HG03095 (cell line): ENCODE data around the gene LMX1B.
"Not testable (repeated sequence)": the region's sequence is repeated elsewhere in the genome, so short reads cannot be mapped to it uniquely, and the experiment has no call there.

Experiments used
- ATAC-seq: cut with Tn5 transposase; IDR thresholded peaks from one replicate; pipeline ENCODE4 v1.9.1; 2021; ENCODE audit warnings: moderate library complexity; ENCODE audit not compliant: unreplicated experiment

The LMX1B gene

DNA sequence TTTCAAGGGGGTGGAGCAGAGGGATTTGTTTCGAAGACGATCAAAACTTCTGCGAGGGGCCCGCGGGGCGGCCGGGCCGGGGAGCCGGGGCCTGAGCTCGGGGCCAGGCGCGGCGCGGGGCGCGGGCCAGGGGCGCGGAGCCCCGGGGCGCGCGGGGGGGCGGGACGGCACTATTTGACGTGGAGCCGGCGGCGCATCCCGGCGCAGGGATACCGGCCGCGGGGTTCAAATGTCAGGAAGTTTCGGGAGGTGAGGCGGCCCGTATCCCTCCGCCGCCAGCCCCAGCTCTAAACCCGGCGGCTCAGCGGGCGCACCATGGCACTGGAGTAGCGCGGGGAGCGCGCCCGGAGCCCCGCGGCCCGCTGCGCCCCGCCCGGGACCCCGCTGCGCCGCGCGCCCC lies at the start of gene LMX1B:
LMX1B (plus strand) TSS at position 278 of the 400 bp plus-strand sequence. CDS start 522 bp downstream, outside the sequence.
- no peak for ATAC-seq

DNA sequence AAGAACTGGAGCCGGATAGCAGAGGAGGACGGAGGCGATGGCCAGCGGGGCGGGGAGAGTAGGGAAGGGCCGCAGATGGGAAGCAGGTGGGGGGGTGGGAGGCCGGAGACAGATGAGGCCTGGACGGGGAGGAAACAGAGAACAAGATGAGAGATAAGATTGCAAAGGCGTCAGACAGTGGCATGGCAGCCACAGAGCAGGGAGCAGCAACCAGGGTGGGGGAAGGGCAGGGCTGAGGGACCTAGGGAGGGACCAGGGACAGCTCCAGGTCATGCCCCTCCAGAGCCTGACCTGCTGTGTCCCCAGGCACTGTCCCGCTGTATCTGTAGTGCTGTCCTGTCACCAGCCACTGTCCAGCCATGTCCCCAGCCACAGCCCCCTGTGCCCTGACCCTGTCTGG lies 49.6 kb upstream of the LMX1B start:
- ATAC-seq: no peak

GRCh38 chr9:126564716-126565115 lies 49.0 kb upstream of the LMX1B start:
- ATAC-seq: no peak

GRCh38 chr9:126565336-126566128 lies 48.2 kb upstream of the LMX1B start:
- no peak for ATAC-seq

- no peak for ATAC-seq
Measured at GRCh38 chr9:126569036-126569435, 44.7 kb upstream of the LMX1B start.

GRCh38 chr9:126578029-126578428 lies 35.7 kb upstream of the LMX1B start:
- ATAC-seq: no peak

DNA sequence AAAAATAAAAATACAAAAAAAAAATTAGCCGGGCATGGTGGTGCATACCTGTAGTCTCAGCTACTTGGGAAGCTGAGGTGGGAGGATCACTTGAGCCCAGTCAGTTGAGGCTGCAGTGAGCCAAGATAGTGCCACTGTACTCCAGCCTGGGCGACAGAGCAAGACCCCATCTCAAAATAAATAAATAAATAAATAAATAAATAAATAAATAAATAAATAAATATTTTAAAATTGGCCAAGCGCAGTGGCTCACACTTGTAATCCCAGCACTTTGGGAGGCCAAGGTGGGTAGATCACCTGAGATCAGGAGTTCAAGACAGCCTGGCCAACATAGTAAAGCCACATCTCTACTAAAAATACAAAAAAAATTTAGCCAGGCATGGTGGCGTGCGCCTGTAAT lies 33.4 kb upstream of the LMX1B start:
- ATAC-seq: not testable (repeated sequence)

GRCh38 chr9:126581893-126582292 lies 31.8 kb upstream of the LMX1B start:
- no peak for ATAC-seq

DNA sequence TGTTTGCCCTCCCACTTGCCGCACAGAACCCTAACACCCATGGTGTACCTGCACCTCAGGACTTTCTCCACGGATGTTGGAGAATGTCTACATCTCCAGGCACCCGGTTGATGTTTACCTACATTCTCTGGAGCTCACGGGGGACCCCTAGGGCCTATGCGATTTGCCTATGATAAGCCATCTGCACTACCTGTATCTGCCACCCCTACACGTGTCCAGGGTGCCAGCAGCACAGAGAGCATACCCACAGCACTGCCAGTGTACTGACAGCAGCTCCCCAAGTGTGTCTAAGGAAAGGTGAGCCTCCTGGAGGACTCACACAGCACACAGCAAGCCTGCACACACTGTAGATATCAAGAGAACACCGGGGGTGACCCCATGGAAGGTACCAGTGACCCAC lies 31.3 kb upstream of the LMX1B start:
- ATAC-seq: no peak

- no peak for ATAC-seq
Measured at GRCh38 chr9:126583144-126583760, 30.5 kb upstream of the LMX1B start.

DNA sequence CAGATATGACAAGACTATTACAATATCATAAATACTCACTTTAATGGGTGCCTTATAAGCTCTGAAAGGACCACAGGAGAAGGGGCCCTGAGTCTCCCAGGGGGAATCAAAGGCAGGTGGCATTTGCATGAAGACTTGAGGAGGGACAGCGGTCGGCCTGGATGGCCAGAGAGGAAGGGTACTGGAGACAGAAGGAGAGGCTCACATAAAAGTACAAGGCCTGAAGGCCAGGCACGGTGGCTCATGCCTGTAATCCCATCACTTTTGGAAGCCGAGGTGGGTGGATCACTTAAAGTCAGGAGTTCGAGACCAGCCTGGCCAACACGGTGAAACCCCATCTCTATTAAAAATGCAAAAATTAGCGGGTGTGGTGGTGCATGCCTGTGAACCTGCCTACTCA lies 29.1 kb upstream of the LMX1B start:
- ATAC-seq: no peak

DNA sequence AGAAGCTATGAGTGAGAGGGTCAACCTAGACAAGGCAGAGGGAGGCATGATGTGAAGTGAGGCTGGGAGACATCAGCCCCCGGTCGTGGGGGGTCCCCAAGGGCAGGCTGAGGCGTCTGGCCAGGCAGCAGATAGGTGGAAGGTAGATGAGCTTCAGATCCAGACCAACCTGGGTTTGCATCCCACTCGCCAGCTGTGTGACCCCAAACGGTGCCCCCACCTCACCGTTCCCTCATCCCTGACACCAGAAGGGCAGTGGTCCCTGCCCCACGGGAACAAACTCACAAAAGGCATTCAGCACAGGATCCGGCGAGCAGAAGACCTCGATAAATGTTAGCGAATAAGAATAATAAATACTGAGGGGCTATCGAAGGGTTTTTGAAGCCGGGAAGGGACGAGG lies 27.5 kb upstream of the LMX1B start:
- no peak for ATAC-seq

GRCh38 chr9:126587187-126588185 lies 26.2 kb upstream of the LMX1B start:
- no peak for ATAC-seq

DNA sequence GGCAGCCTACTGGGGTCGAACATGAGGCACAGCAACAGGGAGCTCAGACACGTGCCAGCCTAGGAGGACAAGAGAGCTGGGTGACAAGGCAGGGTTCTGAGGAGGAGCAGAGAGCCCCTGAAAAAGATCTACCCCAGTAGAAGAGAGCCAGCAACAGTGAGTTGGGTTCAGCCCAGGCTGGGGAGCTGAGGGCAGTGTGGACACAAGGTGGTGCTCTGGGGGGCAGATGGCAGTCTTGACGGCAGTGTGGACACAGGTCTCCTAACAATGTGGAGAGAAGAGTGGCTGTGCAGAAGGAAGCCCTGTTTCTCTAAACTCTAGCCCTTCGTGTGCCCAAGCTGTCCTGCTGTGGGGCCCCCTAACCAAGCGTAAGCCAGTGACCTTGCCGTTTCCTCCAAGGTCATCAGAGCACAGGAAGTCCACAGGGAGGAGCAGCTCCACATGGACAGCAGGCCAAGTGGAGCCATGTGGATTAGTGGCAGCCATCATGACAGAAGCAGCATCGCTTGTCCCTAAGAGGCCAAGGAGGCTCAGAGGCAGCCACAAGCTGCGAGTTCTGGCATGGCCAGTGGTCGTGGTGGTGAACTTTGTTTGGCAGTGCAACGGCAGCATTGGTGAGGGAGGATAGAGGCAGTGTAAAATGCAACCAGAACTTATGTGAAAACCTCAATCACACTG lies 25.1 kb upstream of the LMX1B start:
- ATAC-seq: no peak

- ATAC-seq: no peak
Measured at GRCh38 chr9:126589349-126589748, 24.4 kb upstream of the LMX1B start.

DNA sequence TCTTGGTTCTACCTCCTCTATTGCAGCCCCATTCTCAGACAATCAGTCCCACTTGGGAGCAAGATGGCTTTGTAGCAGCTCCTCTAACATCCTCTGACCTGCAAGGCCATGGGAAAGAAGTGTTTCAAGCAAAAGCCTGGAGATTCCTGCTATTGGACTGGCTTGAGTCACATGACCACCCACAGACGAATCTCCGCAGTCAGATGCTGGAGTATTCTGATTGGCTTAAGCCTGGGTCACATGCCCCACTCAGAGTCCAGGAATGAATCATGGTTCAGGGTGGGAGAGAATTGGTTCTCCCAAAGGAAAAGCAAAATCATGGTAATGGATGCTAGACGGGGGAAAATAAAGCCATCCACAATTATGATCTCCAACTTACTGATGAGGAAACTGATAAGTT lies 22.6 kb upstream of the LMX1B start:
- no peak for ATAC-seq

GRCh38 chr9:126591922-126592321 lies 21.8 kb upstream of the LMX1B start:
- no peak for ATAC-seq

GRCh38 chr9:126592461-126592860 lies 21.3 kb upstream of the LMX1B start:
- ATAC-seq: no peak

- ATAC-seq: no peak
Measured at GRCh38 chr9:126595982-126596381, 17.7 kb upstream of the LMX1B start.

DNA sequence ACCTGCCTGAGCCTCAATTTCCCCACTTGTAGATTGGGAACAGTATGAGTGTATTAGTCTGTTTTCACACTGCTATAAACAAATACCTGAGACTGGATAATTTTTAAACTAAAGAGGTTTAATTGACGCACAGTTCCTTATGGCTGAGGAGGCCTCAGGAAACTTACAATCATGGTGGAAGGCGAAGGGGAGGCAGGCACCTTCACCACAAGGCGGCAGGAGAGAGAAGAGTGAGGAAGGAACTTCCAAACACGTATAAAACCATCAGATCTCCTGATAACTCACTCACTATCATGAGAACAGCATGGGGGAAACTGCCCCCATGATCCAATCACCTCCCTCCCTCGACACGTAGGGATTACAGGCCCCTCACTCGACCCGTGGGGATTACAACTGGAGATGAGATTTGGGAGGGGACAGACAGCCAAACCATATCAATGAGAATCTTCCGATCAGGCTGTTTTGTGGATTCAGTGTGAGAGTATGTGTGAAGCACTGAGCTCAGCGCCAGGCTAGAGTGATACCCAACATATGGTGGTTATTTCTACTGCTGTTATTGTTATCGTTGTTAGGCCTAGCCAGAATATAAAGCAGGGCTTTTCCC lies 14.6 kb upstream of the LMX1B start:
- no peak for ATAC-seq
